GM23338 (cell line): ENCODE data around the gene NUP42.

Experiments
- CREB1 ChIP-seq: fragments of 250-450 bp; sonication (Bioruptor Pico); IDR thresholded peaks from 2 replicates; pipeline ENCODE4 v1.5.0; 2020; ENCODE audit warnings: low read depth, mild to moderate bottlenecking, moderate library complexity
- CTCF ChIP-seq, 2 experiments: fragments of 200-600 bp in 1 of 2; sonication (generic) in 1 of 2; conservative IDR thresholded peaks; 2 replicates each; pipeline versions ENCODE4 v1.5.1 to v1.6.1; 2016 to 2017; ENCODE audit warnings: antibody characterized with exemption in 2 of 2, low read depth in 2 of 2, mild to moderate bottlenecking in 2 of 2, moderate library complexity in 1 of 2
- EZH2 ChIP-seq: fragments of 200-600 bp; sonication (generic); IDR thresholded peaks from one replicate; pipeline ENCODE4 v1.8.0; 2017; ENCODE audit warnings: antibody characterized with exemption, mild to moderate bottlenecking, low read depth; ENCODE audit not compliant: unreplicated experiment
- EZH2phosphoT487 ChIP-seq: fragments of 200-600 bp; sonication (generic); IDR thresholded peaks from one replicate; pipeline ENCODE4 v1.8.1; 2018; ENCODE audit warnings: antibody characterized with exemption; ENCODE audit not compliant: unreplicated experiment
- JUNB ChIP-seq: IDR thresholded peaks from one replicate; pipeline ENCODE4 v1.6.1; 2016; ENCODE audit warnings: antibody characterized with exemption; ENCODE audit not compliant: unreplicated experiment
- NANOG ChIP-seq: IDR thresholded peaks from 2 replicates; pipeline ENCODE4 v1.6.1; 2016; ENCODE audit warnings: antibody characterized with exemption, borderline replicate concordance
- POLR2AphosphoS5 ChIP-seq: IDR thresholded peaks from 2 replicates; pipeline ENCODE4 v1.6.1; 2016; ENCODE audit warnings: antibody characterized with exemption, low read depth
- ZNF114 ChIP-seq: fragments of 250-450 bp; sonication (Bioruptor Pico); IDR thresholded peaks from 2 replicates; pipeline ENCODE4 v1.5.0; 2020; ENCODE audit warnings: mild to moderate bottlenecking, moderate library complexity
- TF ChIP-seq, protein P1 (sequence below): IDR thresholded peaks from 2 replicates; pipeline ENCODE4 v1.6.1; 2016; ENCODE audit warnings: antibody characterized with exemption
- TF ChIP-seq, protein P2 (sequence below): IDR thresholded peaks from one replicate; pipeline ENCODE4 v1.6.1; 2018; ENCODE audit warnings: antibody characterized with exemption; ENCODE audit not compliant: unreplicated experiment

DNA sequence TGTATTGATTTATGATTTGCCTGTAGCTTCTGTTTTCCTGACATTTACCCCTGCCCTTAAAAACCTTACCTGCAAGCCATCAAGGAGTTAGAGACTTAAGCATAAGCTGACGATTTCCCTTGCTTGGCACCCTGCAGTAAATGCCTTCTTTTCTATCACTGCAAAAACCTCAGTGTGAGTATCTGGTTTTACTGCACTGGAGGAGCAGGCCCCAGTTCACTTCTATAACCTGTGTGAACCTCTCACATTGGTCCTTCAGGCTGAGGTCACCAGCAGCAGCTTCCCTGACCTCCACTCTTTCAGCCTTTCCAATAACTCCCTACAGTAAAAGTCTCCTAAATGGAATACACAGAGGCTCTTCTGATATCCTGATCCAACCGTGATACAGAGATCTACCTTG, 30.5 kb downstream of the NUP42 start:
- TF ChIP-seq CTCF (conservative IDR thresholded peaks at IDR 0.05; ENCODE audit: low read depth in 2 of 2) (no peak), NANOG (no peak), POLR2AphosphoS5 (no peak), JUNB (no peak), ZNF114 (CRISPR knock-in tag) (no peak), EZH2 (no peak), EZH2phosphoT487 (no peak), CREB1 (CRISPR knock-in tag) (no peak)
- TF ChIP-seq, protein P1, sequence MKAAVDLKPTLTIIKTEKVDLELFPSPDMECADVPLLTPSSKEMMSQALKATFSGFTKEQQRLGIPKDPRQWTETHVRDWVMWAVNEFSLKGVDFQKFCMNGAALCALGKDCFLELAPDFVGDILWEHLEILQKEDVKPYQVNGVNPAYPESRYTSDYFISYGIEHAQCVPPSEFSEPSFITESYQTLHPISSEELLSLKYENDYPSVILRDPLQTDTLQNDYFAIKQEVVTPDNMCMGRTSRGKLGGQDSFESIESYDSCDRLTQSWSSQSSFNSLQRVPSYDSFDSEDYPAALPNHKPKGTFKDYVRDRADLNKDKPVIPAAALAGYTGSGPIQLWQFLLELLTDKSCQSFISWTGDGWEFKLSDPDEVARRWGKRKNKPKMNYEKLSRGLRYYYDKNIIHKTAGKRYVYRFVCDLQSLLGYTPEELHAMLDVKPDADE, result no peak
- TF ChIP-seq, protein P2, sequence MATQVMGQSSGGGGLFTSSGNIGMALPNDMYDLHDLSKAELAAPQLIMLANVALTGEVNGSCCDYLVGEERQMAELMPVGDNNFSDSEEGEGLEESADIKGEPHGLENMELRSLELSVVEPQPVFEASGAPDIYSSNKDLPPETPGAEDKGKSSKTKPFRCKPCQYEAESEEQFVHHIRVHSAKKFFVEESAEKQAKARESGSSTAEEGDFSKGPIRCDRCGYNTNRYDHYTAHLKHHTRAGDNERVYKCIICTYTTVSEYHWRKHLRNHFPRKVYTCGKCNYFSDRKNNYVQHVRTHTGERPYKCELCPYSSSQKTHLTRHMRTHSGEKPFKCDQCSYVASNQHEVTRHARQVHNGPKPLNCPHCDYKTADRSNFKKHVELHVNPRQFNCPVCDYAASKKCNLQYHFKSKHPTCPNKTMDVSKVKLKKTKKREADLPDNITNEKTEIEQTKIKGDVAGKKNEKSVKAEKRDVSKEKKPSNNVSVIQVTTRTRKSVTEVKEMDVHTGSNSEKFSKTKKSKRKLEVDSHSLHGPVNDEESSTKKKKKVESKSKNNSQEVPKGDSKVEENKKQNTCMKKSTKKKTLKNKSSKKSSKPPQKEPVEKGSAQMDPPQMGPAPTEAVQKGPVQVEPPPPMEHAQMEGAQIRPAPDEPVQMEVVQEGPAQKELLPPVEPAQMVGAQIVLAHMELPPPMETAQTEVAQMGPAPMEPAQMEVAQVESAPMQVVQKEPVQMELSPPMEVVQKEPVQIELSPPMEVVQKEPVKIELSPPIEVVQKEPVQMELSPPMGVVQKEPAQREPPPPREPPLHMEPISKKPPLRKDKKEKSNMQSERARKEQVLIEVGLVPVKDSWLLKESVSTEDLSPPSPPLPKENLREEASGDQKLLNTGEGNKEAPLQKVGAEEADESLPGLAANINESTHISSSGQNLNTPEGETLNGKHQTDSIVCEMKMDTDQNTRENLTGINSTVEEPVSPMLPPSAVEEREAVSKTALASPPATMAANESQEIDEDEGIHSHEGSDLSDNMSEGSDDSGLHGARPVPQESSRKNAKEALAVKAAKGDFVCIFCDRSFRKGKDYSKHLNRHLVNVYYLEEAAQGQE, result no peak
